ENCODE measurements around the gene FH.

DNA sequence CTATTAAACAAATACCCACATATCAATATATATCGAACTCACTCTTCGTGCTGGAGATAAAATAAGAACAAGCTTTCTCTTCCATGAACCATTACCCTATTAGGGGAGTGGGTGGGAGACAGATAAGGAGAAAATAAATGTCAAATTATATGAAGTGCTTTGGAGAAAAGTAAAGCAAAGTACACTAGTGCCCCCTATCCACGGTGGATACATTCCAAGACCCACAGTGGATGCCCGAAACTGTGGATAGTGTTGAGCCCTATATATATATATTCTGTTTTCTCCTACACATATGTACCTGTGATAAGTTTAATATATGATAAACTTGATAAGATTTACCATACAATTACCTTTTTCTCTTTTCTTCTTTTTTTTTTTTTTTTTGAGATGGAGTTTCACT is 54.6 kb downstream of the FH start:
- TF ChIP-seq CTCF (tag by site-specific recombination; IDR thresholded peaks at IDR 0.05) = no peak
- TF ChIP-seq ATF2 (tag by site-specific recombination; IDR thresholded peaks at IDR 0.05; ENCODE audit: low read depth) = no peak
- no peak for TF ChIP-seq ZNF785 (tag by site-specific recombination; IDR thresholded peaks at IDR 0.05)

All from HEK293 (cell line).